Gastroesophageal sphincter (tissue), 4 donors: ENCODE results near the gene ALK. TPM values are rescaled to one million over a fixed set of nuclear protein-coding genes. Genes with fewer than 3 reads are reported as not detected.

Source experiments
- ATAC-seq: fragments of 150-250 bp; one replicate; pipeline ENCODE4 v1.9.1; 2016; ENCODE audit warnings: mild to moderate bottlenecking, moderate library complexity
- H3K27ac ChIP-seq, 4 donors: fragments of 200-600 bp; sonication (generic) in 3 of 4; 1 replicate in 3 of 4; 2 replicates in 1 of 4; pipeline ENCODE4 v1.5.1; 2016 to 2019
- H3K27me3 ChIP-seq: fragments of 200-600 bp; sonication (generic); one replicate; pipeline ENCODE4 v1.5.1; 2019
- H3K36me3 ChIP-seq, 2 donors: fragments of 200-600 bp; sonication (generic); one replicate each; pipeline ENCODE4 v1.5.1; 2019; ENCODE audit warnings: control low read depth in 1 of 2
- H3K4me1 ChIP-seq, 3 donors: fragments of 200-600 bp; sonication (generic); 1 replicate in 2 of 3; 2 replicates in 1 of 3; pipeline ENCODE4 v1.5.1; 2016 to 2019; ENCODE audit warnings: control low read depth in 2 of 3
- H3K4me3 ChIP-seq, 2 donors: fragments of 200-600 bp; sonication (generic); one replicate each; pipeline ENCODE4 v1.5.1; 2019; ENCODE audit warnings: mild to moderate bottlenecking in 1 of 2, moderate library complexity in 1 of 2
- H3K9me3 ChIP-seq, 3 donors: fragments of 200-600 bp; sonication (generic); one replicate each; pipeline ENCODE4 v1.5.1; 2017 to 2019; ENCODE audit warnings: control low read depth in 2 of 3
- CTCF ChIP-seq, 4 experiments: fragments of 200-600 bp in 2 of 4; fragments of 450-650 bp in 2 of 4; sonication (generic) in 1 of 4; IDR thresholded peaks; one replicate each; pipeline ENCODE4 v1.5.1; 2017 to 2019; ENCODE audit warnings: antibody characterized with exemption in 4 of 4, mild to moderate bottlenecking in 2 of 4, moderate library complexity in 2 of 4
- EP300 ChIP-seq: sonication (generic); formaldehyde crosslinking; IDR thresholded peaks from one replicate; pipeline ENCODE4 v1.6.1; 2017; ENCODE audit warnings: antibody characterized with exemption, mild to moderate bottlenecking
- POLR2A ChIP-seq, 2 donors: fragments of 450-650 bp; IDR thresholded peaks; one replicate each; pipeline ENCODE4 v1.6.1; 2017; ENCODE audit warnings: antibody characterized with exemption in 2 of 2, mild to moderate bottlenecking in 2 of 2, moderate library complexity in 1 of 2
- POLR2AphosphoS5 ChIP-seq: sonication (generic); formaldehyde crosslinking; IDR thresholded peaks from one replicate; pipeline ENCODE4 v1.6.1; 2017; ENCODE audit warnings: antibody characterized with exemption
- WGBS, 2 donors: methylation state at CpG; one replicate each; pipeline ENCODE4 v1.1.5; 2018; ENCODE audit warnings: low coverage in 1 of 2; 5-methylcytosine and 5-hydroxymethylcytosine counted together
- total RNA-seq, 4 donors: library from RNA; depleted of rRNA; stranded (reverse); fragments of >200 nt; gene quantifications; one replicate each; pipeline ENCODE4 v1.1.0, GENCODE V29; 2016

The ALK gene
- total RNA-seq, 4 donors from 2014 or later: 0.94 to 1.6 (median 1.1) TPM

- 56 to 73% methylated on average over 2 to 3 of the region's 3 CpGs for WGBS, 2 donors
- no peak for TF ChIP-seq POLR2AphosphoS5
- no peak for TF ChIP-seq POLR2A (IDR thresholded peaks at IDR 0.05)
- no peak for TF ChIP-seq EP300
- no peak for TF ChIP-seq CTCF (IDR thresholded peaks at IDR 0.05)
- Histone ChIP-seq H3K27ac (no peak overlapping the region), H3K36me3 (no peaks in the 10 kb centered on the region), H3K9me3 (no peaks in the 10 kb centered on the region), H3K27me3 (peaks cover 27% of the 10 kb centered on the region), H3K4me3 (no peak overlapping the region), H3K4me1 (no peaks in the 10 kb centered on the region)
- no peak for ATAC-seq
Observed at GRCh38 chr2:29894822-29895614, 26.4 kb downstream of the ALK start.

GRCh38 chr2:29892585-29893259 is 28.7 kb downstream of the ALK start:
- Histone ChIP-seq H3K36me3 (no peaks in the 10 kb centered on the region), H3K4me1 (no peaks in the 10 kb centered on the region), H3K27ac (no peak overlapping the region), H3K4me3 (no peak overlapping the region), H3K9me3 (no peaks in the 10 kb centered on the region), H3K27me3 (peaks cover 20% of the 10 kb centered on the region)
- 70 to 71% methylated on average over 3 to 5 of the region's 5 CpGs for WGBS, 2 donors
- TF ChIP-seq CTCF (IDR thresholded peaks at IDR 0.05) (no peak), POLR2AphosphoS5 (no peak), POLR2A (IDR thresholded peaks at IDR 0.05) (no peak), EP300 (no peak)
- no peak for ATAC-seq

- no peak for TF ChIP-seq POLR2AphosphoS5
- TF ChIP-seq CTCF (IDR thresholded peaks at IDR 0.05): no peak
- TF ChIP-seq POLR2A (IDR thresholded peaks at IDR 0.05): no peak
- TF ChIP-seq EP300: no peak
- Histone ChIP-seq H3K9me3 (peaks cover 0 to 8% (median 0%) of the 10 kb centered on the region in 3 donors), H3K4me3 (no peak overlapping the region), H3K27ac (no peak overlapping the region), H3K27me3 (peaks cover 8% of the 10 kb centered on the region), H3K4me1 (no peaks in the 10 kb centered on the region), H3K36me3 (no peaks in the 10 kb centered on the region)
- WGBS, 2 donors: 83 to 89% methylated on average over 5 to 6 of the region's 6 CpGs
- ATAC-seq: no peak
Observed at GRCh38 chr2:29881089-29881730, 40.2 kb downstream of the ALK start.

GRCh38 chr2:29880084-29880483 is 41.3 kb downstream of the ALK start:
- H3K36me3 ChIP-seq: no peaks in the 10 kb centered on the region
- no peak overlapping the region for H3K4me3 ChIP-seq
- H3K9me3 ChIP-seq: peaks cover 0 to 3% (median 0%) of the 10 kb centered on the region in 3 donors
- H3K27ac ChIP-seq: no peak overlapping the region
- no peaks in the 10 kb centered on the region for H3K4me1 ChIP-seq
- TF ChIP-seq POLR2A (IDR thresholded peaks at IDR 0.05) (no peak), CTCF (IDR thresholded peaks at IDR 0.05) (no peak), POLR2AphosphoS5 (no peak), EP300 (no peak)
- WGBS, 2 donors: 38 to 83% methylated on average over 1 of the region's 1 CpG
- peaks cover 8% of the 10 kb centered on the region for H3K27me3 ChIP-seq
- no peak for ATAC-seq
